HCT116 (cell line): ENCODE results near the gene OR2A14. TPM values are rescaled to one million over a fixed set of nuclear protein-coding genes. Genes with fewer than 3 reads are reported as not detected.
A peak's percentile ranks its signal among the peaks of the same experiment; 100 is the strongest.
"Not testable (repeated sequence)": the region's sequence is repeated elsewhere in the genome, so short reads cannot be mapped to it uniquely, and the experiment has no call there.

ENCODE experiments used
- ATAC-seq: fragments of 200-7000 bp; cut with Tn5 transposase; 2 replicates; pipeline ENCODE4 v1.9.1; 2020; ENCODE audit warnings: mild to moderate bottlenecking, moderate library complexity
- BruUV-seq: library from RNA; stranded (reverse); fragments of 400-500 nt; replicated peaks from 2 replicates; lab custom pipeline; 2021; lab: Mats Ljungman, UMichigan
- CTCF ChIA-PET: fragments of 300-600 bp; sonication (Branson Sonifier 250); formaldehyde crosslinking; loops from one replicate; lab custom pipeline; 2021; ENCODE audit warnings: antibody characterized with exemption; lab: Charles Lee
- POLR2A ChIA-PET: fragments of 300-600, 350-600 bp; sonication (Branson Sonifier 250); formaldehyde crosslinking; loops from one replicate; lab custom pipeline; 2021; ENCODE audit warnings: antibody characterized with exemption; lab: Charles Lee
- RAD21 ChIA-PET, 2 experiments: fragments of 300-600 bp; sonication (Branson Sonifier 250); formaldehyde crosslinking; loops; one replicate each; lab custom pipeline; 2023; ENCODE audit warnings: low total read pairs in 2 of 2; ENCODE audit not compliant: uncharacterized antibody in 2 of 2, unreplicated experiment in 2 of 2, low non-redundant PET in 1 of 2; lab: Charles Lee
- DNase-seq: peaks from one replicate; pipeline ENCODE4 v3.0.0-alpha.2; 2010; ENCODE audit warnings: low read depth, low spot score
- H2AFZ ChIP-seq: fragments of 200-600 bp; shearing (Covaris generic), sonication (generic); 2 replicates; pipeline ENCODE4 v1.6.1; 2017; ENCODE audit warnings: low read depth, mixed run types, mixed read lengths, antibody characterized with exemption, low read length; ENCODE audit not compliant: poor library complexity, severe bottlenecking
- H3K27ac ChIP-seq: 2 replicates; pipeline ENCODE4 v1.5.1; 2012; ENCODE audit warnings: low read depth, low read length
- H3K27me3 ChIP-seq: fragments of 200-600 bp; sonication (generic); 2 replicates; pipeline ENCODE4 v1.6.1; 2016; ENCODE audit warnings: mixed run types, low read length, mixed read lengths; ENCODE audit not compliant: insufficient read depth
- H3K36me3 ChIP-seq, 2 experiments: fragments of 200-500 bp in 1 of 2; fragments of 200-600 bp in 1 of 2; sonication (Bioruptor generic) in 1 of 2; sonication (generic) in 1 of 2; 2 replicates each; pipeline versions ENCODE4 v1.5.1 to v1.6.1; 2014 to 2016; ENCODE audit warnings: low read length in 2 of 2, inconsistent platforms in 1 of 2, mixed read lengths in 1 of 2, mixed run types in 1 of 2; ENCODE audit not compliant: insufficient read depth in 2 of 2, control insufficient read depth in 1 of 2
- H3K4me1 ChIP-seq, 2 experiments: fragments of 200-600 bp in 1 of 2; sonication (generic) in 1 of 2; 2 replicates each; pipeline versions ENCODE4 v1.5.1 to v1.6.1; 2012 to 2017; ENCODE audit warnings: low read length in 2 of 2, inconsistent platforms in 1 of 2, mild to moderate bottlenecking in 1 of 2, mixed read lengths in 1 of 2, mixed run types in 1 of 2, moderate library complexity in 1 of 2; ENCODE audit not compliant: insufficient read depth in 2 of 2, control insufficient read depth in 1 of 2
- H3K4me2 ChIP-seq: fragments of 200-600 bp; sonication (generic); 2 replicates; pipeline ENCODE4 v1.6.1; 2017; ENCODE audit warnings: mixed run types, low read length, mixed read lengths
- H3K4me3 ChIP-seq, 2 experiments: fragments of 200-600 bp in 1 of 2; sonication (generic) in 1 of 2; replicated peaks in 1 of 2; 2 replicates each; pipeline ENCODE4 v1.5.1; 2011 to 2016; ENCODE audit warnings: low read length in 2 of 2, control low read depth in 1 of 2, low read depth in 1 of 2, mild to moderate bottlenecking in 1 of 2, mixed read lengths in 1 of 2, mixed run types in 1 of 2
- H3K79me2 ChIP-seq: fragments of 200-600 bp; sonication (generic); 2 replicates; pipeline ENCODE4 v1.6.1; 2017; ENCODE audit warnings: mild to moderate bottlenecking, mixed run types, low read length, moderate library complexity, mixed read lengths; ENCODE audit not compliant: insufficient read depth
- H3K9ac ChIP-seq: fragments of 200-600 bp; sonication (generic); 2 replicates; pipeline ENCODE4 v1.6.1; 2016; ENCODE audit warnings: low read length, mixed read lengths
- H3K9me2 ChIP-seq: fragments of 200-600 bp; sonication (generic), shearing (Covaris generic); 2 replicates; pipeline ENCODE4 v1.6.1; 2017; ENCODE audit warnings: mixed run types, mild to moderate bottlenecking, moderate library complexity; ENCODE audit not compliant: insufficient read depth
- H3K9me3 ChIP-seq, 2 experiments: fragments of 200-500 bp in 1 of 2; fragments of 200-600 bp in 1 of 2; sonication (Bioruptor generic) in 1 of 2; sonication (generic) in 1 of 2; 2 replicates each; pipeline ENCODE4 v1.6.1; 2014 to 2017; ENCODE audit warnings: low read length in 2 of 2, mixed read lengths in 2 of 2, inconsistent platforms in 1 of 2, low read depth in 1 of 2, mild to moderate bottlenecking in 1 of 2, mixed run types in 1 of 2, moderate library complexity in 1 of 2; ENCODE audit not compliant: control insufficient read depth in 1 of 2, insufficient read depth in 1 of 2
- H4K20me1 ChIP-seq: fragments of 200-600 bp; sonication (generic), shearing (Covaris generic); 2 replicates; pipeline ENCODE4 v1.6.1; 2017; ENCODE audit warnings: mixed run types, mild to moderate bottlenecking, moderate library complexity; ENCODE audit not compliant: insufficient read depth
- ELF1 ChIP-seq: IDR thresholded peaks from 2 replicates; pipeline ENCODE4 v1.6.1; 2012; ENCODE audit warnings: low read depth, borderline replicate concordance
- EZH2 ChIP-seq: fragments of 200-600 bp; sonication (generic); IDR thresholded peaks from 2 replicates; pipeline ENCODE4 v1.6.1; 2017; ENCODE audit warnings: antibody characterized with exemption, mixed run types
- FOSL1 ChIP-seq: IDR thresholded peaks from 2 replicates; pipeline ENCODE4 v1.6.1; 2012; ENCODE audit warnings: low read depth
- JUND ChIP-seq: IDR thresholded peaks from 2 replicates; pipeline ENCODE4 v1.6.1; 2012
- POLR2A ChIP-seq: IDR thresholded peaks from 2 replicates; pipeline ENCODE4 v1.7.0; 2011; ENCODE audit warnings: borderline replicate concordance; ENCODE audit not compliant: insufficient read depth, insufficient read length; ENCODE audit errors: extremely low read depth
- POLR2AphosphoS5 ChIP-seq: IDR thresholded peaks from 2 replicates; pipeline ENCODE4 v1.6.1; 2011; ENCODE audit warnings: mild to moderate bottlenecking, low read depth, low read length, moderate library complexity
- RAD21 ChIP-seq: IDR thresholded peaks from 2 replicates; pipeline ENCODE4 v1.6.1; 2012; ENCODE audit warnings: low read depth, mild to moderate bottlenecking
- SP1 ChIP-seq: IDR thresholded peaks from 2 replicates; pipeline ENCODE4 v1.6.1; 2012; ENCODE audit warnings: low read depth
- SRF ChIP-seq: IDR thresholded peaks from 2 replicates; pipeline ENCODE4 v1.6.1; 2012; ENCODE audit warnings: low read depth
- TCF7L2 ChIP-seq: IDR thresholded peaks from 2 replicates; pipeline ENCODE4 v1.7.0; 2011; ENCODE audit warnings: borderline replicate concordance, inconsistent platforms; ENCODE audit not compliant: insufficient read depth, insufficient read length; ENCODE audit errors: extremely low read depth
- YY1 ChIP-seq: IDR thresholded peaks from 2 replicates; pipeline ENCODE4 v1.6.1; 2011; ENCODE audit warnings: low read length, low read depth, moderate library complexity, mild to moderate bottlenecking; ENCODE audit not compliant: insufficient replicate concordance; ENCODE audit errors: extremely low read depth
- ZFX ChIP-seq: fragments of 450-650 bp; IDR thresholded peaks from 2 replicates; pipeline ENCODE4 v1.6.1; 2017
- intact Hi-C: fragments of 100-400 bp; cut with micrococcal nuclease; formaldehyde crosslinking; loops from 2 replicates; pipeline ENCODE4 v1.10.0; 2022
- total RNA-seq: library from RNA; stranded (reverse); gene quantifications from one replicate; pipeline ENCODE4 v1.2.1, GENCODE V29; 2021; ENCODE audit not compliant: unreplicated experiment
- TF ChIP-seq, protein P1 (sequence below), 3 experiments: fragments of 200-600 bp in 1 of 3; sonication (generic) in 1 of 3; IDR thresholded peaks in 2 of 3; conservative IDR thresholded peaks in 1 of 3; 2 replicates each; pipeline ENCODE4 v1.5.1; 2012 to 2017; ENCODE audit warnings: low read depth in 2 of 3, low read length in 2 of 3, antibody characterized with exemption in 1 of 3, borderline replicate concordance in 1 of 3, control low read depth in 1 of 3, mild to moderate bottlenecking in 1 of 3, mixed read lengths in 1 of 3, mixed run types in 1 of 3, moderate library complexity in 1 of 3; ENCODE audit not compliant: insufficient read depth in 1 of 3
- TF ChIP-seq, protein P2 (sequence below): IDR thresholded peaks from 2 replicates; pipeline ENCODE4 v1.6.1; 2012
- TF ChIP-seq, protein P3 (sequence below): IDR thresholded peaks from 2 replicates; pipeline ENCODE4 v1.6.1; 2011; ENCODE audit warnings: mild to moderate bottlenecking, low read length, moderate library complexity; ENCODE audit not compliant: insufficient replicate concordance; ENCODE audit errors: extremely low read depth

OR2A14 gene
- total RNA-seq, 1 experiment from 2014 or later, result not detected

DNA sequence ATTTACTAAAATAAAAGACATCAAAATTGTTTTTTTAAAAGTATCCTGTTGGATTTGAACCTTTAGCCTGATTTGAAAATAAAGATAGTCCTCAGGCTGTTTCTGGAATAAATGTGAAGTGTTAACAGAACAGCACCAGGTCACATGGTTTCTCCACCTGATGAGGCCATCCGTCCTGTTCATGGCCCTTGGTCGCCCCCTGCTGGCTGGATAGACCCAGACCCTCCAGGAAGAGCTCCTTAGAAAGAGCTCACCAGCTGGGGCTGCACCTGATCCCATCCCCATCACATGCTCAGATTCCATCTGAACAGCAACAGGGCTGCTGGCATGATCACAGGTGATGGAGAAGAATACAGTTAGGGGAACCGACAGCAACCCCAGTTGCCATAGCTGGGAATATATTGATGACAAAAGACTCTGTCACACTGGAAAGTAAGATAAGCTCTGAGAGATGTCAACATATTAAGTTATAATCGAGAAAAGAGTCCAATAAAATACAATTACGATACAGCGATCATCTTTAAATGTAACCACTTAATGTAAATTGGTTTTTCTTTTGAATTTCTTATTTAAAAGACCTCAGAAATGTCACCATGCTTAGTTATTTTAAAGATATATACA is 4.8 kb downstream of the OR2A14 start:
- Histone ChIP-seq H3K27me3 (no peaks in the 10 kb centered on the region), H3K36me3 (no peaks in the 10 kb centered on the region), H3K79me2 (no peaks in the 10 kb centered on the region), H3K27ac (no peak overlapping the region), H3K9ac (no peak overlapping the region), H3K4me1 (no peaks in the 10 kb centered on the region), H3K9me3 (no peaks in the 10 kb centered on the region), H3K4me2 (no peak overlapping the region), H3K9me2 (no peaks in the 10 kb centered on the region), H2AFZ (peak overlapping the region; percentile 94), H4K20me1 (no peaks in the 10 kb centered on the region), H3K4me3 (no peak overlapping the region)
- peak; percentile 85 for DNase-seq
- ATAC-seq, result peak; percentile 99
- ChIA-PET CTCF (interaction anchor here (0.5 to 1.7 kb wide), 22 partner anchors 9 to 400 kb away, joined by 3 to 21 read pairs (median 4); partner anchors contain the start of genes OR2A2 and TCAF1), RAD21 (interaction anchor here in 1 of 2 experiments (0.6 to 0.8 kb wide), 3 partner anchors 86 to 391 kb away, joined by 3 read pairs; no protein-coding TSS in a partner anchor), POLR2A (no interaction called here)
- intact Hi-C loops, result loop anchor here (5.0 kb wide), 2 partner anchors 101 to 226 kb away; partner anchors contain the start of gene TCAF1
- TF ChIP-seq TCF7L2 (no peak), POLR2AphosphoS5 (no peak), JUND (no peak), SP1 (no peak), EZH2 (no peak), RAD21 (peak; percentile 90), SRF (no peak), POLR2A (no peak), YY1 (no peak), FOSL1 (no peak), ZFX (no peak), ELF1 (no peak; the same call in 1 of the 2 replicates)
- TF ChIP-seq, protein P1, sequence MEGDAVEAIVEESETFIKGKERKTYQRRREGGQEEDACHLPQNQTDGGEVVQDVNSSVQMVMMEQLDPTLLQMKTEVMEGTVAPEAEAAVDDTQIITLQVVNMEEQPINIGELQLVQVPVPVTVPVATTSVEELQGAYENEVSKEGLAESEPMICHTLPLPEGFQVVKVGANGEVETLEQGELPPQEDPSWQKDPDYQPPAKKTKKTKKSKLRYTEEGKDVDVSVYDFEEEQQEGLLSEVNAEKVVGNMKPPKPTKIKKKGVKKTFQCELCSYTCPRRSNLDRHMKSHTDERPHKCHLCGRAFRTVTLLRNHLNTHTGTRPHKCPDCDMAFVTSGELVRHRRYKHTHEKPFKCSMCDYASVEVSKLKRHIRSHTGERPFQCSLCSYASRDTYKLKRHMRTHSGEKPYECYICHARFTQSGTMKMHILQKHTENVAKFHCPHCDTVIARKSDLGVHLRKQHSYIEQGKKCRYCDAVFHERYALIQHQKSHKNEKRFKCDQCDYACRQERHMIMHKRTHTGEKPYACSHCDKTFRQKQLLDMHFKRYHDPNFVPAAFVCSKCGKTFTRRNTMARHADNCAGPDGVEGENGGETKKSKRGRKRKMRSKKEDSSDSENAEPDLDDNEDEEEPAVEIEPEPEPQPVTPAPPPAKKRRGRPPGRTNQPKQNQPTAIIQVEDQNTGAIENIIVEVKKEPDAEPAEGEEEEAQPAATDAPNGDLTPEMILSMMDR (IDR thresholded peaks at IDR 0.05 in 2 of 3, conservative IDR thresholded peaks at IDR 0.05 in 1 of 3; ENCODE audit: borderline replicate concordance in 1 of 3, insufficient read depth in 1 of 3, low read depth in 2 of 3, low read length in 2 of 3), result peak; percentile 83 to 91 (median 87)
- TF ChIP-seq, protein P2, sequence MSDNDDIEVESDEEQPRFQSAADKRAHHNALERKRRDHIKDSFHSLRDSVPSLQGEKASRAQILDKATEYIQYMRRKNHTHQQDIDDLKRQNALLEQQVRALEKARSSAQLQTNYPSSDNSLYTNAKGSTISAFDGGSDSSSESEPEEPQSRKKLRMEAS, result peak; percentile 62
- TF ChIP-seq, protein P3, sequence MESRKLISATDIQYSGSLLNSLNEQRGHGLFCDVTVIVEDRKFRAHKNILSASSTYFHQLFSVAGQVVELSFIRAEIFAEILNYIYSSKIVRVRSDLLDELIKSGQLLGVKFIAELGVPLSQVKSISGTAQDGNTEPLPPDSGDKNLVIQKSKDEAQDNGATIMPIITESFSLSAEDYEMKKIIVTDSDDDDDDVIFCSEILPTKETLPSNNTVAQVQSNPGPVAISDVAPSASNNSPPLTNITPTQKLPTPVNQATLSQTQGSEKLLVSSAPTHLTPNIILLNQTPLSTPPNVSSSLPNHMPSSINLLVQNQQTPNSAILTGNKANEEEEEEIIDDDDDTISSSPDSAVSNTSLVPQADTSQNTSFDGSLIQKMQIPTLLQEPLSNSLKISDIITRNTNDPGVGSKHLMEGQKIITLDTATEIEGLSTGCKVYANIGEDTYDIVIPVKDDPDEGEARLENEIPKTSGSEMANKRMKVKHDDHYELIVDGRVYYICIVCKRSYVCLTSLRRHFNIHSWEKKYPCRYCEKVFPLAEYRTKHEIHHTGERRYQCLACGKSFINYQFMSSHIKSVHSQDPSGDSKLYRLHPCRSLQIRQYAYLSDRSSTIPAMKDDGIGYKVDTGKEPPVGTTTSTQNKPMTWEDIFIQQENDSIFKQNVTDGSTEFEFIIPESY, result no peak
- BruUV-seq, result no TSS peak

DNA sequence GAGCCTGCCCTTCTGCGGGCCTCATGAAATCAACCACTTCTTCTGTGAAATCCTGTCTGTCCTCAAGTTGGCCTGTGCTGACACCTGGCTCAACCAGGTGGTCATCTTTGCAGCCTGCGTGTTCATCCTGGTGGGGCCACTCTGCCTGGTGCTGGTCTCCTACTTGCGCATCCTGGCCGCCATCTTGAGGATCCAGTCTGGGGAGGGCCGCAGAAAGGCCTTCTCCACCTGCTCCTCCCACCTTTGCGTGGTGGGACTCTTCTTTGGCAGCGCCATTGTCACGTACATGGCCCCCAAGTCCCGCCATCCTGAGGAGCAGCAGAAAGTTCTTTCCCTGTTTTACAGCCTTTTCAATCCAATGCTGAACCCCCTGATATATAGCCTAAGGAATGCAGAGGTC is 6.6 kb downstream of the OR2A14 start:
- H3K4me3 ChIP-seq, ATAC-seq, H3K9me3 ChIP-seq, H2AFZ ChIP-seq, H3K4me1 ChIP-seq, POLR2A ChIA-PET, H3K36me3 ChIP-seq, H3K27ac ChIP-seq, H3K9me2 ChIP-seq, DNase-seq, H3K9ac ChIP-seq, H3K27me3 ChIP-seq, BruUV-seq, H3K79me2 ChIP-seq, RAD21 ChIA-PET, H4K20me1 ChIP-seq, H3K4me2 ChIP-seq, CTCF ChIA-PET: not testable (repeated sequence)
- intact Hi-C loops, result loop anchor here (5.0 kb wide), 2 partner anchors 102 to 227 kb away; partner anchors contain the start of gene TCAF1
